Measurements from ENCODE around the gene VIT. TPM values are rescaled to one million over a fixed set of nuclear protein-coding genes. Genes with fewer than 3 reads are reported as not detected.
A peak's percentile ranks its signal among the peaks of the same experiment; 100 is the strongest.

VIT gene
- polyA plus RNA-seq, 3 donors: not detected

GRCh38 chr2:36698993-36699392, 2.5 kb downstream of the VIT start:
- H3K4me3 ChIP-seq (replicated peaks in 1 of 3; ENCODE audit: low read depth in 2 of 3, low read length in 3 of 3): no peak overlapping the region
- peak overlapping the region; percentile 42 to 44 for H3K27ac ChIP-seq (ENCODE audit: low read depth in 1 of 2, low read length in 2 of 2)
- Mint-ChIP-seq H3K27ac (peak overlapping the region; percentile 53 to 81 (median 70)), H3K9me3 (no peaks in the 10 kb centered on the region), H3K27me3 (ENCODE audit: low read depth in 3 of 3) (peaks cover 0 to 7% (median 0%) of the 10 kb centered on the region in 3 donors), H3K36me3 (no peaks in the 10 kb centered on the region), H3K4me3 (no peak overlapping the region), H3K4me1 (peaks cover 35% of the 10 kb centered on the region)
- H3K36me3 ChIP-seq (replicated peaks in 1 of 2; ENCODE audit: control insufficient read depth in 1 of 2, insufficient read depth in 2 of 2, low read length in 2 of 2): no peaks in the 10 kb centered on the region
- H2AFZ ChIP-seq (ENCODE audit: insufficient read depth, low read depth, low read length, poor library complexity, severe bottlenecking): no peak overlapping the region
- H3K9me3 ChIP-seq (replicated peaks in 1 of 2; ENCODE audit: control insufficient read depth in 1 of 2, insufficient read depth in 1 of 2, low read length in 2 of 2): no peaks in the 10 kb centered on the region
- peak; percentile 71 to 89 (median 84) for DNase-seq
- intact Hi-C loops (cut with micrococcal nuclease): no loop called here
- no peak overlapping the region for H3K9ac ChIP-seq (ENCODE audit: insufficient read depth, low read length, poor library complexity, severe bottlenecking)
- WGBS (ENCODE audit: insufficient coverage): no CpG with 5 or more reads among the region's 1 CpG
- no peaks in the 10 kb centered on the region for H4K20me1 ChIP-seq (ENCODE audit: insufficient read depth, low read length)
- H3K4me1 ChIP-seq (ENCODE audit: control insufficient read depth in 1 of 2, insufficient read depth in 2 of 2, low read length in 2 of 2): peaks cover 22 to 28% of the 10 kb centered on the region in 2 donors
- TF ChIP-seq CTCF (IDR thresholded peaks at IDR 0.05): no peak
- no peaks in the 10 kb centered on the region for H3K27me3 ChIP-seq (ENCODE audit: control insufficient read depth in 2 of 2, insufficient read depth in 2 of 2, low read length in 2 of 2)
- H3K79me2 ChIP-seq (ENCODE audit: insufficient read depth, low read length): no peaks in the 10 kb centered on the region
- no peak overlapping the region for H3K4me2 ChIP-seq (replicated peaks; ENCODE audit: extremely low read depth, low read length, poor library complexity, severe bottlenecking)

DNA sequence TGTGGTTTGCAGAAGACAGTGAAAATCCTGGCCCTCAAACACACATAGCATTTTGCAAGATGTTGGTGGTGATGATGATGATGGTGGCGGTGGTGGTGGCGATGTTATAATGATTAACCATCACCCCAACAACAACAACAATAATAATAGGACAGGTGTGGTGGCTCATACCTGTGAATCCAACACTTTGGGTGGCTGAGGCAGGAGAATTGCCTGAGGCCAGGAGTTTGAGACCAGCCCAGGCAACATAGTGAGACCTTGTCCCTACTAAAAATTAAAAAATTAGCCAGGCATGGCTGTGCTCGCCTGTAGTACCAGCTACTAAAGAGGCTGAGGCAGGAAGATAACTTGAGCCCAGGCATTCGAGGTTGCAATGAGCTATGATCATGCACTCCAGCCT, 3.8 kb downstream of the VIT start:
- Histone ChIP-seq H3K4me1 (ENCODE audit: control insufficient read depth in 1 of 2, insufficient read depth in 2 of 2, low read length in 2 of 2) (peaks cover 26 to 31% of the 10 kb centered on the region in 2 donors), H3K27ac (ENCODE audit: low read depth in 1 of 2, low read length in 2 of 2) (peak overlapping the region in 1 of 2 donors; percentile 34), H4K20me1 (ENCODE audit: insufficient read depth, low read length) (no peaks in the 10 kb centered on the region), H3K36me3 (replicated peaks in 1 of 2; ENCODE audit: control insufficient read depth in 1 of 2, insufficient read depth in 2 of 2, low read length in 2 of 2) (no peaks in the 10 kb centered on the region), H3K4me3 (replicated peaks in 1 of 3; ENCODE audit: low read depth in 2 of 3, low read length in 3 of 3) (no peak overlapping the region), H3K27me3 (ENCODE audit: control insufficient read depth in 2 of 2, insufficient read depth in 2 of 2, low read length in 2 of 2) (no peaks in the 10 kb centered on the region), H2AFZ (ENCODE audit: insufficient read depth, low read depth, low read length, poor library complexity, severe bottlenecking) (no peak overlapping the region), H3K79me2 (ENCODE audit: insufficient read depth, low read length) (no peaks in the 10 kb centered on the region), H3K4me2 (replicated peaks; ENCODE audit: extremely low read depth, low read length, poor library complexity, severe bottlenecking) (no peak overlapping the region), H3K9ac (ENCODE audit: insufficient read depth, low read length, poor library complexity, severe bottlenecking) (no peak overlapping the region), H3K9me3 (replicated peaks in 1 of 2; ENCODE audit: control insufficient read depth in 1 of 2, insufficient read depth in 1 of 2, low read length in 2 of 2) (no peaks in the 10 kb centered on the region)
- peaks cover 0 to 7% (median 0%) of the 10 kb centered on the region in 3 donors for H3K27me3 Mint-ChIP-seq (ENCODE audit: low read depth in 3 of 3)
- H3K4me3 Mint-ChIP-seq: no peak overlapping the region
- H3K27ac Mint-ChIP-seq: peak overlapping the region in 1 of 7 donors; percentile 10
- H3K36me3 Mint-ChIP-seq: no peaks in the 10 kb centered on the region
- intact Hi-C loops (cut with micrococcal nuclease): no loop called here
- no peak for TF ChIP-seq CTCF (IDR thresholded peaks at IDR 0.05)
- WGBS (ENCODE audit: insufficient coverage): 100% methylated on average over 1 of the region's 4 CpGs
- no peaks in the 10 kb centered on the region for H3K9me3 Mint-ChIP-seq
- peaks cover 40% of the 10 kb centered on the region for H3K4me1 Mint-ChIP-seq
- no peak for DNase-seq
